CD14-positive monocyte (primary cell): ENCODE measurements around the gene SLC30A3. TPM values are rescaled to one million over a fixed set of nuclear protein-coding genes. Genes with fewer than 3 reads are reported as not detected.

Source experiments
- DNase-seq, 3 donors: peaks; one replicate each; pipeline ENCODE4 v3.0.0-alpha.2; 2011 to 2022
- H2AFZ ChIP-seq: 2 replicates; pipeline ENCODE4 v1.6.0; 2012; ENCODE audit warnings: mild to moderate bottlenecking, low read depth, low read length, inconsistent platforms; ENCODE audit not compliant: insufficient read depth, poor library complexity, severe bottlenecking
- H3K27ac ChIP-seq, 2 donors: 1 replicate in 1 of 2; 2 replicates in 1 of 2; pipeline ENCODE4 v1.5.1; 2012 to 2013; ENCODE audit warnings: low read length in 2 of 2, control low read depth in 1 of 2, inconsistent platforms in 1 of 2, low read depth in 1 of 2, mild to moderate bottlenecking in 1 of 2
- H3K27me3 ChIP-seq, 2 donors: one replicate each; pipeline versions ENCODE4 v1.6.0 to v1.6.1; 2011 to 2013; ENCODE audit warnings: low read length in 2 of 2; ENCODE audit not compliant: control insufficient read depth in 2 of 2, insufficient read depth in 2 of 2
- H3K36me3 ChIP-seq, 2 donors: replicated peaks in 1 of 2; 1 replicate in 1 of 2; 2 replicates in 1 of 2; pipeline versions ENCODE4 v1.5.1 to v1.6.1; 2012 to 2013; ENCODE audit warnings: low read length in 2 of 2, control low read depth in 1 of 2, inconsistent platforms in 1 of 2, mild to moderate bottlenecking in 1 of 2; ENCODE audit not compliant: insufficient read depth in 2 of 2, control insufficient read depth in 1 of 2
- H3K4me1 ChIP-seq, 2 donors: 1 replicate in 1 of 2; 2 replicates in 1 of 2; pipeline versions ENCODE4 v1.5.1 to v1.6.1; 2012 to 2013; ENCODE audit warnings: low read length in 2 of 2, control low read depth in 1 of 2, inconsistent platforms in 1 of 2, mild to moderate bottlenecking in 1 of 2, moderate library complexity in 1 of 2; ENCODE audit not compliant: insufficient read depth in 2 of 2, control insufficient read depth in 1 of 2
- H3K4me2 ChIP-seq: replicated peaks from 2 replicates; pipeline ENCODE3; 2012; ENCODE audit warnings: low read length, moderate library complexity, mild to moderate bottlenecking; ENCODE audit not compliant: poor library complexity, severe bottlenecking; ENCODE audit errors: extremely low read depth
- H3K4me3 ChIP-seq, 3 experiments: fragments of 200-600 bp in 1 of 3; sonication (generic) in 1 of 3; replicated peaks in 1 of 3; 1 replicate in 2 of 3; 2 replicates in 1 of 3; pipeline ENCODE4 v1.5.1; 2011 to 2013; ENCODE audit warnings: low read length in 3 of 3, mild to moderate bottlenecking in 3 of 3, control low read depth in 2 of 3, low read depth in 2 of 3, inconsistent platforms in 1 of 3, moderate library complexity in 1 of 3
- H3K79me2 ChIP-seq: 2 replicates; pipeline ENCODE4 v1.6.0; 2012; ENCODE audit warnings: mild to moderate bottlenecking, control low read depth, inconsistent platforms, low read length, moderate library complexity; ENCODE audit not compliant: insufficient read depth
- H3K9ac ChIP-seq: 2 replicates; pipeline ENCODE4 v1.6.0; 2017; ENCODE audit warnings: low read length, mild to moderate bottlenecking; ENCODE audit not compliant: insufficient read depth, poor library complexity, severe bottlenecking
- H3K9me3 ChIP-seq, 2 donors: replicated peaks in 1 of 2; 1 replicate in 1 of 2; 2 replicates in 1 of 2; pipeline versions ENCODE4 v1.5.1 to v1.6.1; 2012 to 2013; ENCODE audit warnings: low read length in 2 of 2, control low read depth in 1 of 2; ENCODE audit not compliant: control insufficient read depth in 1 of 2, insufficient read depth in 1 of 2
- H4K20me1 ChIP-seq: 2 replicates; pipeline ENCODE4 v1.6.0; 2012; ENCODE audit warnings: mild to moderate bottlenecking, low read length, control low read depth, moderate library complexity; ENCODE audit not compliant: insufficient read depth
- H3K27ac Mint-ChIP-seq, 7 donors: one replicate each; pipeline ENCODE4 v1.8.0; 2020; ENCODE audit warnings: mild to moderate bottlenecking in 7 of 7, mixed read lengths in 7 of 7, moderate library complexity in 6 of 7, inconsistent platforms in 2 of 7
- H3K27me3 Mint-ChIP-seq, 3 donors: one replicate each; pipeline ENCODE4 v1.8.0; 2021 to 2022; ENCODE audit warnings: low read depth in 3 of 3, mild to moderate bottlenecking in 3 of 3, mixed read lengths in 3 of 3, moderate library complexity in 3 of 3, inconsistent platforms in 1 of 3
- H3K36me3 Mint-ChIP-seq, 2 donors: one replicate each; pipeline ENCODE4 v1.8.0; 2020; ENCODE audit warnings: mixed read lengths in 2 of 2, inconsistent platforms in 1 of 2, mild to moderate bottlenecking in 1 of 2
- H3K4me1 Mint-ChIP-seq: one replicate; pipeline ENCODE4 v1.8.0; 2020; ENCODE audit warnings: mild to moderate bottlenecking, mixed read lengths
- H3K4me3 Mint-ChIP-seq, 2 donors: one replicate each; pipeline ENCODE4 v1.8.0; 2020; ENCODE audit warnings: mild to moderate bottlenecking in 2 of 2, mixed read lengths in 2 of 2, moderate library complexity in 1 of 2
- H3K9me3 Mint-ChIP-seq, 7 donors: one replicate each; pipeline ENCODE4 v1.8.0; 2020 to 2022; ENCODE audit warnings: mixed read lengths in 7 of 7, mild to moderate bottlenecking in 6 of 7, moderate library complexity in 6 of 7, inconsistent platforms in 2 of 7
- WGBS: methylation state at CpG from one replicate; pipeline ENCODE4 v1.1.5; 2013; ENCODE audit warnings: missing lambda C conversion rate; ENCODE audit not compliant: insufficient coverage; 5-methylcytosine and 5-hydroxymethylcytosine counted together
- intact Hi-C, 2 donors: fragments of 100-400 bp; cut with micrococcal nuclease; formaldehyde crosslinking; loops; one replicate each; pipeline versions ENCODE4 v1.15.0 to v1.15.1; 2023
- polyA plus RNA-seq, 3 donors: library from polyadenylated mRNA; depleted of rRNA in 1 of 3; unstranded in 2 of 3; stranded (reverse) in 1 of 3; fragments of 300-500 nt in 2 of 3; fragments of >200 nt in 1 of 3; fragmentation: Illumina TruSeq in 2 of 3; gene quantifications; 1 replicate in 2 of 3; 2 replicates in 1 of 3; pipeline ENCODE4 v1.2.3, GENCODE V29; 2012 to 2021
- TF ChIP-seq, protein P1 (sequence below): fragments of 200-600 bp; IDR thresholded peaks from one replicate; pipeline ENCODE4 v1.8.0; 2022; ENCODE audit warnings: antibody characterized with exemption, mild to moderate bottlenecking

The SLC30A3 gene
- polyA plus RNA-seq, 3 donors = 0.08 TPM; not detected in 2

DNA sequence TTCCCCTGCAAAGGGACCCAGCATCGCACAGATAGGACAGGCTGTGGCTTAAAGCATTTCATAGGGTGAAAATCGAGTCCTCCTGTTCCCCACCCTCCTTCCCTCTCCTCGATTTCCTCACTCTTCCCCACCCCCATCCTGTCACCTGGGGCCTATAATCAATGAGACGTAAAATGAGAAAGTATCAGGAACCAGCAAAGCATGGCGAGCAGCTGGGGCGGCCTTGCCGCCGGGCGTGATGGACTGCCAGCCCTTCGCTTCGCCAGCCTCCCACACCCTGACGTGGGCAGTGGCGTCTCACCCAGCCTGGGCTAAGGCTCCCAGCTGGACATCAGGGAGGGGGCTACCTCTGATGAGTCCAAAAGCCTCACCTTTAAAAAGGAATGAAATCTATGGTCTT is 11.1 kb downstream of the SLC30A3 start:
- H3K27me3 ChIP-seq = peaks cover 0 to 4% of the 10 kb centered on the region in 2 donors
- H3K9ac ChIP-seq = no peak overlapping the region
- no peak for DNase-seq
- no peak overlapping the region for H3K4me3 ChIP-seq
- no peaks in the 10 kb centered on the region for H3K9me3 ChIP-seq
- Mint-ChIP-seq H3K27me3 (peaks cover 14 to 47% (median 26%) of the 10 kb centered on the region in 3 donors), H3K36me3 (no peaks in the 10 kb centered on the region), H3K27ac (no peak overlapping the region), H3K9me3 (no peaks in the 10 kb centered on the region), H3K4me3 (no peak overlapping the region), H3K4me1 (peaks cover 3% of the 10 kb centered on the region)
- no peaks in the 10 kb centered on the region for H3K4me1 ChIP-seq
- intact Hi-C loops = no loop called here
- 89% methylated on average over 12 of the region's 13 CpGs for WGBS
- H2AFZ ChIP-seq = no peak overlapping the region
- H3K4me2 ChIP-seq = no peak overlapping the region
- H3K27ac ChIP-seq = no peak overlapping the region
- no peaks in the 10 kb centered on the region for H3K79me2 ChIP-seq
- no peaks in the 10 kb centered on the region for H3K36me3 ChIP-seq
- H4K20me1 ChIP-seq = no peaks in the 10 kb centered on the region
- TF ChIP-seq, protein P1, sequence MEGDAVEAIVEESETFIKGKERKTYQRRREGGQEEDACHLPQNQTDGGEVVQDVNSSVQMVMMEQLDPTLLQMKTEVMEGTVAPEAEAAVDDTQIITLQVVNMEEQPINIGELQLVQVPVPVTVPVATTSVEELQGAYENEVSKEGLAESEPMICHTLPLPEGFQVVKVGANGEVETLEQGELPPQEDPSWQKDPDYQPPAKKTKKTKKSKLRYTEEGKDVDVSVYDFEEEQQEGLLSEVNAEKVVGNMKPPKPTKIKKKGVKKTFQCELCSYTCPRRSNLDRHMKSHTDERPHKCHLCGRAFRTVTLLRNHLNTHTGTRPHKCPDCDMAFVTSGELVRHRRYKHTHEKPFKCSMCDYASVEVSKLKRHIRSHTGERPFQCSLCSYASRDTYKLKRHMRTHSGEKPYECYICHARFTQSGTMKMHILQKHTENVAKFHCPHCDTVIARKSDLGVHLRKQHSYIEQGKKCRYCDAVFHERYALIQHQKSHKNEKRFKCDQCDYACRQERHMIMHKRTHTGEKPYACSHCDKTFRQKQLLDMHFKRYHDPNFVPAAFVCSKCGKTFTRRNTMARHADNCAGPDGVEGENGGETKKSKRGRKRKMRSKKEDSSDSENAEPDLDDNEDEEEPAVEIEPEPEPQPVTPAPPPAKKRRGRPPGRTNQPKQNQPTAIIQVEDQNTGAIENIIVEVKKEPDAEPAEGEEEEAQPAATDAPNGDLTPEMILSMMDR = no peak

DNA sequence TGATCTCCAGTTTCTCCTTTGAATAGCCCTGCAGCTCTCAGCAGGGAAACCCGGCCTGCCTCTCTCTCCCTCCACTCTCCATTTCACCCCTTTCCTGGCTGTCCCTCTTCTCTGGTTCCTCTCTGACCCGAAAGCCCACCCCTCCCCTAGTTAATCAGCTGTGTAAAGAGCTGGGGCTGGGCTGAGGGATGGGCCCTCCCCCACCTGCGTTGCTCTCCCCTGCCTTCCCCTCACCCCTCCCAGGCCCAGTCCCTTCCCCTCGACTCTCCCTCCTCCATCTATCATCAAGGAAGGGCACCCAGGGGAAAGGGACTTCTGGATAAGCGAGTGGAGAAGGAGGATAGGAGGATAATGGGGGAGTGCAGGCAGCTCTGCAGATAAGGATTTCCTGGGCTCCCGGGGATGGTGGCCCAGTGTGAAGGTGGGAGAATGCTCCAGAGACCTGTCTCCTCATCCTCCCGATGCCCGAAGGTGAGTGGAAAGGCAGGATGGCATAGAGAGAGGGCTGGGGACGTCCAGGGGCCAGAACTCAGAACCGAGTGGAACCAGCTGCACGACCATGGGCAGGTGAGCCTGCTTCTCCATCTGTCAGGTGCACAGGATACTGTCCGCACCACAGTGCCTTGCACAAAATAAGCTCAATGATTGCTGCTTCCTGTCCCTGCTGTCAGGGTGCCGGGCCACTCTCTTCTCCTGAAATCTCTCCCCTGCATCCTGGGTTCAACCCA is 12.0 kb downstream of the SLC30A3 start:
- intact Hi-C loops = no loop called here
- peak overlapping the region in 2 of 7 donors; percentile 38 to 46 for H3K27ac Mint-ChIP-seq

More for the DNA sequence above, 12.0 kb downstream of the SLC30A3 start:
- DNase-seq = no peak
- Histone ChIP-seq H2AFZ (peak overlapping the region; percentile 51), H3K36me3 (no peaks in the 10 kb centered on the region), H3K9ac (no peak overlapping the region), H3K79me2 (no peaks in the 10 kb centered on the region), H3K4me1 (no peaks in the 10 kb centered on the region), H3K27me3 (peaks cover 0 to 4% of the 10 kb centered on the region in 2 donors), H4K20me1 (no peaks in the 10 kb centered on the region), H3K4me3 (no peak overlapping the region), H3K27ac (no peak overlapping the region), H3K9me3 (no peaks in the 10 kb centered on the region), H3K4me2 (no peak overlapping the region)
- peaks cover 3% of the 10 kb centered on the region for H3K4me1 Mint-ChIP-seq
- TF ChIP-seq, protein P1 = no peak
- H3K36me3 Mint-ChIP-seq = no peaks in the 10 kb centered on the region
- WGBS = 89% methylated on average over 7 of the region's 13 CpGs
- no peak overlapping the region for H3K4me3 Mint-ChIP-seq
- no peaks in the 10 kb centered on the region for H3K9me3 Mint-ChIP-seq
- peaks cover 10 to 38% (median 22%) of the 10 kb centered on the region in 3 donors for H3K27me3 Mint-ChIP-seq
